ENCODE measurements around the gene TTYH3.

Gene TTYH3

GRCh38 chr7:2646680-2647571 lies 15.1 kb downstream of the TTYH3 start:
- DNase-seq (ENCODE audit: low read depth in 2 of 2, low spot score in 1 of 2), result no peak

- DNase-seq (ENCODE audit: low read depth in 2 of 2, low spot score in 1 of 2), result no peak
Measured at GRCh38 chr7:2647594-2648172, 15.9 kb downstream of the TTYH3 start.

GRCh38 chr7:2649139-2649838 lies 17.5 kb downstream of the TTYH3 start:
- no peak for DNase-seq (ENCODE audit: low read depth in 2 of 2, low spot score in 1 of 2)

- DNase-seq (ENCODE audit: low read depth in 2 of 2, low spot score in 1 of 2), result no peak
Measured at GRCh38 chr7:2649991-2650390, 18.2 kb downstream of the TTYH3 start.

- no peak for DNase-seq (ENCODE audit: low read depth in 2 of 2, low spot score in 1 of 2)
Measured at GRCh38 chr7:2650451-2650850, 18.7 kb downstream of the TTYH3 start.

GRCh38 chr7:2651336-2651735 lies 19.6 kb downstream of the TTYH3 start:
- DNase-seq (ENCODE audit: low read depth in 2 of 2, low spot score in 1 of 2), result no peak

GRCh38 chr7:2651847-2652735 lies 20.3 kb downstream of the TTYH3 start:
- no peak for DNase-seq (ENCODE audit: low read depth in 2 of 2, low spot score in 1 of 2)

- no peak for DNase-seq (ENCODE audit: low read depth in 2 of 2, low spot score in 1 of 2)
Measured at GRCh38 chr7:2652736-2653060, 20.9 kb downstream of the TTYH3 start.

- no peak for DNase-seq (ENCODE audit: low read depth in 2 of 2, low spot score in 1 of 2)
Measured at GRCh38 chr7:2654059-2654458, 22.3 kb downstream of the TTYH3 start.

- no peak for DNase-seq (ENCODE audit: low read depth in 2 of 2, low spot score in 1 of 2)
Measured at GRCh38 chr7:2655870-2656614, 24.3 kb downstream of the TTYH3 start.

- no peak for DNase-seq (ENCODE audit: low read depth in 2 of 2, low spot score in 1 of 2)
Measured at GRCh38 chr7:2657208-2657607, 25.4 kb downstream of the TTYH3 start.

GRCh38 chr7:2657920-2658671 lies 26.3 kb downstream of the TTYH3 start:
- DNase-seq (ENCODE audit: low read depth in 2 of 2, low spot score in 1 of 2), result no peak

- DNase-seq (ENCODE audit: low read depth in 2 of 2, low spot score in 1 of 2), result no peak
Measured at GRCh38 chr7:2658941-2659340, 27.2 kb downstream of the TTYH3 start.

- no peak for DNase-seq (ENCODE audit: low read depth in 2 of 2, low spot score in 1 of 2)
Measured at GRCh38 chr7:2659556-2660358, 28.0 kb downstream of the TTYH3 start.

- no peak for DNase-seq (ENCODE audit: low read depth in 2 of 2, low spot score in 1 of 2)
Measured at GRCh38 chr7:2660359-2661095, 28.7 kb downstream of the TTYH3 start.

- DNase-seq (ENCODE audit: low read depth in 2 of 2, low spot score in 1 of 2), result no peak
Measured at GRCh38 chr7:2661096-2661449, 29.3 kb downstream of the TTYH3 start.

- DNase-seq (ENCODE audit: low read depth in 2 of 2, low spot score in 1 of 2), result no peak
Measured at GRCh38 chr7:2661602-2662272, 30.0 kb downstream of the TTYH3 start.
